ENCODE data around the gene TMEM145. TPM values are rescaled to one million over a fixed set of nuclear protein-coding genes. Genes with fewer than 3 reads are reported as not detected.
A peak's percentile ranks its signal among the peaks of the same experiment; 100 is the strongest.

TMEM145 gene
- total RNA-seq, 1 donor from 2014 or later, result 3.9 TPM

DNA sequence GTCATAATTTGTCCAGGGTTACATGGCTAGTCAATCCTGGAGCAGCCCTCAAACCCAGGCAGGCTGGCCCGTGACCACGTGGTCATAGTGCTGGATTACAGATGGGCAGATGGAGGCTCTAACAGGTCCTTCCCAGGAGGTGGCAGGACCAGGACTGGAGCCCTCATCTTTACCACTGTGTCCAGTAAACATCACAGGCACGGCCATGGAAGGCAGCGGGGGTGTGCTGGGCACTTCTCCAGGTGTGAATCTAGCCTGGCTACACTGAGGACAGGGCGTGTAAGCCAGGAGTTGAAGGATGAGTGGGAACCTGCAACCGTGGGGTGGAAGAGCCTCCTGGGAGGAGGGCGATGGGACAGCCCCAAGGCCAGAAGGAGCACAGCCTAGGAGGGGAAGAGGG is 38.0 kb upstream of the TMEM145 start:
- Mint-ChIP-seq H3K27me3 (ENCODE audit: unreplicated experiment) (peaks cover 11% of the 10 kb centered on the region), H3K27ac (ENCODE audit: unreplicated experiment) (no peak overlapping the region), H3K9me3 (ENCODE audit: unreplicated experiment) (no peaks in the 10 kb centered on the region), H3K4me3 (ENCODE audit: unreplicated experiment) (peak overlapping the region; percentile 77), H3K36me3 (ENCODE audit: low read depth, unreplicated experiment) (peaks cover 28% of the 10 kb centered on the region), H3K4me1 (ENCODE audit: unreplicated experiment) (peaks cover 44% of the 10 kb centered on the region)
- no peak for DNase-seq (ENCODE audit: low spot score)
- TF ChIP-seq, protein P1, sequence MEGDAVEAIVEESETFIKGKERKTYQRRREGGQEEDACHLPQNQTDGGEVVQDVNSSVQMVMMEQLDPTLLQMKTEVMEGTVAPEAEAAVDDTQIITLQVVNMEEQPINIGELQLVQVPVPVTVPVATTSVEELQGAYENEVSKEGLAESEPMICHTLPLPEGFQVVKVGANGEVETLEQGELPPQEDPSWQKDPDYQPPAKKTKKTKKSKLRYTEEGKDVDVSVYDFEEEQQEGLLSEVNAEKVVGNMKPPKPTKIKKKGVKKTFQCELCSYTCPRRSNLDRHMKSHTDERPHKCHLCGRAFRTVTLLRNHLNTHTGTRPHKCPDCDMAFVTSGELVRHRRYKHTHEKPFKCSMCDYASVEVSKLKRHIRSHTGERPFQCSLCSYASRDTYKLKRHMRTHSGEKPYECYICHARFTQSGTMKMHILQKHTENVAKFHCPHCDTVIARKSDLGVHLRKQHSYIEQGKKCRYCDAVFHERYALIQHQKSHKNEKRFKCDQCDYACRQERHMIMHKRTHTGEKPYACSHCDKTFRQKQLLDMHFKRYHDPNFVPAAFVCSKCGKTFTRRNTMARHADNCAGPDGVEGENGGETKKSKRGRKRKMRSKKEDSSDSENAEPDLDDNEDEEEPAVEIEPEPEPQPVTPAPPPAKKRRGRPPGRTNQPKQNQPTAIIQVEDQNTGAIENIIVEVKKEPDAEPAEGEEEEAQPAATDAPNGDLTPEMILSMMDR (IDR thresholded peaks at IDR 0.05; ENCODE audit: unreplicated experiment), result no peak

GRCh38 chr19:42275517-42275916 is 37.6 kb upstream of the TMEM145 start:
- H3K27me3 Mint-ChIP-seq (ENCODE audit: unreplicated experiment), result peaks cover 9% of the 10 kb centered on the region
- TF ChIP-seq, protein P1 (IDR thresholded peaks at IDR 0.05; ENCODE audit: unreplicated experiment), result no peak
- peak overlapping the region; percentile 77 for H3K4me3 Mint-ChIP-seq (ENCODE audit: unreplicated experiment)
- DNase-seq (ENCODE audit: low spot score), result no peak
- H3K4me1 Mint-ChIP-seq (ENCODE audit: unreplicated experiment), result peaks cover 40% of the 10 kb centered on the region
- H3K9me3 Mint-ChIP-seq (ENCODE audit: unreplicated experiment), result no peaks in the 10 kb centered on the region
- no peak overlapping the region for H3K27ac Mint-ChIP-seq (ENCODE audit: unreplicated experiment)
- peaks cover 28% of the 10 kb centered on the region for H3K36me3 Mint-ChIP-seq (ENCODE audit: low read depth, unreplicated experiment)

DNA sequence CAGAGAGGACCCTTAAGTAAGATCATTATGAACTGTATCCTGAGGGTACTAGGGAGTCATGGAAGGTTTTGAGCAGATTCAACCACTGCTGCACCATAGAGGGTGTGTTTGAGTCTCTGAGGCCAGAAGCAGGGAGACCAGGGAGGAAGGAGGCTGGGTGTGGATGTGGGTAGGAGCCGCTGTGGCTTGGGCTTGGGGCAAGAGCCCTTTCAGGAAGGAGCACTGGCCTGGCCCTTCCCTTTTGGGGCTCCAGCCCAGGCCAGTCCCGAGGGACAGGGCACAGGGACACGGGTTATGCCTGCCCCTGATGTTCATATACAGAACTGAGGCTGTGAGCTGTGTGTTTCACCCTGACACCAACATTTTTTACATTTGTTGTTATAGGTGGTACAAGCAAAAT is 36.8 kb upstream of the TMEM145 start:
- TF ChIP-seq, protein P1 (IDR thresholded peaks at IDR 0.05; ENCODE audit: unreplicated experiment), result no peak
- Mint-ChIP-seq H3K4me3 (ENCODE audit: unreplicated experiment) (peak overlapping the region; percentile 78), H3K9me3 (ENCODE audit: unreplicated experiment) (no peaks in the 10 kb centered on the region), H3K27ac (ENCODE audit: unreplicated experiment) (no peak overlapping the region), H3K27me3 (ENCODE audit: unreplicated experiment) (peaks cover 9% of the 10 kb centered on the region), H3K4me1 (ENCODE audit: unreplicated experiment) (peaks cover 34% of the 10 kb centered on the region), H3K36me3 (ENCODE audit: low read depth, unreplicated experiment) (peaks cover 27% of the 10 kb centered on the region)
- no peak for DNase-seq (ENCODE audit: low spot score)

GRCh38 chr19:42276821-42277220 is 36.3 kb upstream of the TMEM145 start:
- Mint-ChIP-seq H3K4me1 (ENCODE audit: unreplicated experiment) (peaks cover 33% of the 10 kb centered on the region), H3K36me3 (ENCODE audit: low read depth, unreplicated experiment) (peaks cover 22% of the 10 kb centered on the region), H3K27me3 (ENCODE audit: unreplicated experiment) (peaks cover 9% of the 10 kb centered on the region), H3K9me3 (ENCODE audit: unreplicated experiment) (no peaks in the 10 kb centered on the region), H3K4me3 (ENCODE audit: unreplicated experiment) (no peak overlapping the region), H3K27ac (ENCODE audit: unreplicated experiment) (no peak overlapping the region)
- no peak for DNase-seq (ENCODE audit: low spot score)
- TF ChIP-seq, protein P1 (IDR thresholded peaks at IDR 0.05; ENCODE audit: unreplicated experiment), result no peak

DNA sequence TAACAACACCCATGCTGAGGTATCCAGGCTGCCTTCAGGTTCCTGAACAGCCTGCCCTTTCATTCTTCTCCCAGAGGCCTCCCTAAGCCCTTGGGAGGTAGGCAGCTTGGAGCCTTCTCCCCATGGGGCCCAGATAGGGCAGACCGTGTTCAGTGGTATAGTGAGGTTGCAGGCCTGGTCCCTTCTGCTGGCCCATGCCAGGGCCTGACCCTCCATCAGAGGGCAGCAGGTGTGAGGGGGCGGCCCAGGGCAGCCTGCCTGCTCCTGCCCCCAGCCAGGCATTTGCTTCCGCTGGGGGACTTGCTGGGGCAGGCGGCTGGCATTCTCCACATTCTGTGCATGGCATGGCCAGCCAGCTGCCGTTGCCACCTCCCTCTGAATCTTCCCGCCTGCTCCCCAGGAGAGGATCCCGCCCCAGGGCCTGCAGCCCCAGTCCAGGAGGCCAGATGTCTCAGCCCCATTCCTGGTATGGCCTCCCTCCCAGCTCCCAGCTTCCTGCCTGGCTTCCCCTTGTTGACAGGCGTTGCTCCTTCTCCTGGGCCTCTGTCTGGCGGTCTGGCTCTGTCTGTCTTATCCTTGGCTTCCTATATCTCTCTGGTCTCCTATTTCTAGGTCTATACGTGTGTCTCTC is 35.2 kb upstream of the TMEM145 start:
- peaks cover 38% of the 10 kb centered on the region for H3K4me1 Mint-ChIP-seq (ENCODE audit: unreplicated experiment)
- no peak for DNase-seq (ENCODE audit: low spot score)
- H3K36me3 Mint-ChIP-seq (ENCODE audit: low read depth, unreplicated experiment), result peaks cover 22% of the 10 kb centered on the region
- peaks cover 9% of the 10 kb centered on the region for H3K27me3 Mint-ChIP-seq (ENCODE audit: unreplicated experiment)
- H3K27ac Mint-ChIP-seq (ENCODE audit: unreplicated experiment), result peak overlapping the region; percentile 89
- TF ChIP-seq, protein P1 (IDR thresholded peaks at IDR 0.05; ENCODE audit: unreplicated experiment), result no peak
- H3K4me3 Mint-ChIP-seq (ENCODE audit: unreplicated experiment), result peak overlapping the region; percentile 94
- H3K9me3 Mint-ChIP-seq (ENCODE audit: unreplicated experiment), result no peaks in the 10 kb centered on the region

All from endothelial cell (in vitro differentiated cells).